Activated T-helper 1 cell treated with anti-CD3 and anti-CD28 coated beads, Interleukin-12 subunit alpha, Interleukin-12 subunit beta, Interleukin-2, Interleukin-4 antibody, amounts not matched to agents 30 ng/mL and 10 ng/mL and 1 ng/mL, durations not matched to agents 14 hours and 24 hours and 36 hours (primary cell): Measurements from ENCODE around the gene PRKCQ. TPM values are rescaled to one million over a fixed set of nuclear protein-coding genes. Genes with fewer than 3 reads are reported as not detected.

Experiments used
- DNase-seq: peaks from one replicate; pipeline ENCODE4 v3.0.0; 2021; ENCODE audit warnings: low spot score
- H3K27ac Mint-ChIP-seq: one replicate; pipeline ENCODE4 v1.8.0; 2021; ENCODE audit warnings: mild to moderate bottlenecking, mixed read lengths
- H3K27me3 Mint-ChIP-seq: one replicate; pipeline ENCODE4 v1.8.0; 2022; ENCODE audit warnings: mild to moderate bottlenecking, moderate library complexity, mixed read lengths; ENCODE audit not compliant: insufficient read depth
- H3K36me3 Mint-ChIP-seq: one replicate; pipeline ENCODE4 v1.8.0; 2021; ENCODE audit warnings: low read depth, mixed read lengths
- H3K4me1 Mint-ChIP-seq: one replicate; pipeline ENCODE4 v1.8.0; 2021; ENCODE audit warnings: low read depth, mixed read lengths
- H3K4me3 Mint-ChIP-seq: one replicate; pipeline ENCODE4 v1.8.0; 2021; ENCODE audit warnings: mild to moderate bottlenecking, moderate library complexity, mixed read lengths
- H3K9me3 Mint-ChIP-seq: one replicate; pipeline ENCODE4 v1.8.0; 2021; ENCODE audit warnings: mixed read lengths
- intact Hi-C: fragments of 100-400 bp; cut with micrococcal nuclease; formaldehyde crosslinking; loops from one replicate; pipeline ENCODE4 v1.15.1; 2024
- total RNA-seq: library from RNA; stranded (reverse); gene quantifications from 2 replicates; pipeline ENCODE4 v1.2.3, GENCODE V29; 2022

The PRKCQ gene
- 45.9 and 50.4 TPM in 2 replicates for total RNA-seq

DNA sequence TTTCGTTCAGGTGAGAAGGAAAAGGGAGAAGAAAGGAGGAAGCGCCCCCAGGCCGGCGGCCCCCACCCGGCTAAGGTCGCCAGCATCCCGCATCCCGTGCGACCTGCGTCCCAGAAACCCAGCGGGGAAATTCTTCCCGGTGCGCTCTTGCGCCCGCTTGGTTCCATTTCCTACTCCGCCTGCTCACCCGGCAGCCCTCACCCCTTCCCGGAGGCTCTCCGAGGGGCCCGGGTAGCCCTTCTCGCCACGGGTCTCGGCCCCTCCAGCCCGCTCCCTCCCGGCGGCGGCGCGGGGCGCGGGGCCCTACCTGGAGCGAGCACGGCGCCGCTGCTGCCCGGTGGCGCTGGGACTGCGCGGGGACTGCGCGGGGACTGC lies at the start of gene PRKCQ:
TSS of gene PRKCQ (minus strand) at position 373 of the 375 bp plus-strand sequence. CDS start 65,141 bp downstream, outside the sequence.
- no peaks in the 10 kb centered on the region for H3K27me3 Mint-ChIP-seq
- peaks cover 50% of the 10 kb centered on the region for H3K36me3 Mint-ChIP-seq
- intact Hi-C loops = loop anchor here (1.0 to 5.0 kb wide), 12 partner anchors 13 to 832 kb away; partner anchors contain the start of genes PFKFB3 and SFMBT2
- no peaks in the 10 kb centered on the region for H3K9me3 Mint-ChIP-seq
- peak within 1 kb of the TSS; percentile 98 for H3K4me3 Mint-ChIP-seq
- peaks cover 77% of the 10 kb centered on the region for H3K4me1 Mint-ChIP-seq
- DNase-seq = no peak
- H3K27ac Mint-ChIP-seq = peak within 1 kb of the TSS; percentile 99

DNA sequence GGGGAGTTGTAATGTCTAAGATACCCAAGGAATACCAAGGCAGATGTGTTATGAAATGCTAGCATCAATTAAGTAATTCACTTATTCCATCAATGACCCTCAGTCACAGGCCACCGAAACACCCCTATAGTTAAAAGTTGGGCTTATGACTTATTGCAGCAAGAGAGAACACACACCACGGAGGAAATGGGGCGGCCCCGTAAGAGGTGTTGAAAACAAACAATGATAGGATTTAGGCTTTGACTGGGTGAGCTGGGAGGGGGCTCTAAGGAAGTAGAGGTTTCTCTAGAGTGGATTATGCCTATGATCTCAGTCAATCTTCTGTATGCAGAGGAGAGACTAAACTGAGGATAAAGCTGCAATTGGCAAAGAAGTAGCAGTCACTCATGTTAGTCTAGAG lies 45.4 kb upstream of the PRKCQ start:
- peaks cover 25% of the 10 kb centered on the region for H3K36me3 Mint-ChIP-seq
- intact Hi-C loops = no loop called here
- no peak overlapping the region for H3K27ac Mint-ChIP-seq
- H3K9me3 Mint-ChIP-seq = no peaks in the 10 kb centered on the region
- no peak for DNase-seq
- peaks cover 29% of the 10 kb centered on the region for H3K4me1 Mint-ChIP-seq
- H3K4me3 Mint-ChIP-seq = no peak overlapping the region
- no peaks in the 10 kb centered on the region for H3K27me3 Mint-ChIP-seq

DNA sequence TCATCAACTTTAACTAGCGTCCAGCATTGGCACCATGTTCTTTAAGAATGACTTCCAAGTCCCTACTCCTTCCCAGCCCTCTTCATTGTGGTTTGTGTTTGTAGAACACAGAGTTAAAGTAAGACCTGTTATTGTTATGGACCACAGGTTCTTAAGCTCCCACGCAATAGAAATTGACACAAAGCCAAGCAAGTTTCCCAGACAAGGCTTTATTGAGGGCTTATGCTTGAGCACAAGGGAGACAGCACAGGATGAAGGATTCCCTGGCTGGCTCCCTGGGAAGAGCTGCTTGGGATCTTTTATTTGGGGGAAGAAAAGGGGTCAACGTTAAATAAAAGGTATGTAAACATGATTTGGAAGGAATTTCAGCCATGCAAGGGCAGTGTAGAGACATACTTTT lies 44.3 kb upstream of the PRKCQ start:
- Mint-ChIP-seq H3K27me3 (no peaks in the 10 kb centered on the region), H3K9me3 (no peaks in the 10 kb centered on the region), H3K4me3 (no peak overlapping the region), H3K36me3 (peaks cover 31% of the 10 kb centered on the region), H3K4me1 (peaks cover 37% of the 10 kb centered on the region), H3K27ac (no peak overlapping the region)
- DNase-seq = no peak
- intact Hi-C loops = no loop called here

DNA sequence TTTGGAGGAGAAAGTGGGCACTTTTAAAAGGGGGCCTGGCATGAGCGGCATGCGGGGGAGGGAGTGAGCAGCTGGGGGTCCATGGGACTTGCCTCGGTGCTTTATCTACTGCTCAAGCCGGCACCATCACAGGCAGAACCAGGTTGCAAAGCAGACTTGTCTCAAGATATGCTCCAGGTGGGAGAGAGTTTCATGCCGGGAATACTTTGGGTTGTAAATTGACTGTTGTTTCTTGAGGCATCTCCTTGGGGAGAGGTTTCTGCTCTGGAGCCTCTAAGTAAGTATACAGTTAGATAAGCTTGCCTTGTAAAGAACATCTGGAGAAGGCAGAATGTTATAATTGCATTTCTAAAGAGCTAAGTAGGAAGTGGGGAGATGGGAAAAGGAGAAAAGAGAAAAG lies 42.8 kb upstream of the PRKCQ start:
- intact Hi-C loops = no loop called here
- peaks cover 35% of the 10 kb centered on the region for H3K36me3 Mint-ChIP-seq
- H3K27me3 Mint-ChIP-seq = no peaks in the 10 kb centered on the region
- H3K4me3 Mint-ChIP-seq = no peak overlapping the region
- no peaks in the 10 kb centered on the region for H3K9me3 Mint-ChIP-seq
- DNase-seq = no peak
- H3K27ac Mint-ChIP-seq = no peak overlapping the region
- H3K4me1 Mint-ChIP-seq = peaks cover 43% of the 10 kb centered on the region

DNA sequence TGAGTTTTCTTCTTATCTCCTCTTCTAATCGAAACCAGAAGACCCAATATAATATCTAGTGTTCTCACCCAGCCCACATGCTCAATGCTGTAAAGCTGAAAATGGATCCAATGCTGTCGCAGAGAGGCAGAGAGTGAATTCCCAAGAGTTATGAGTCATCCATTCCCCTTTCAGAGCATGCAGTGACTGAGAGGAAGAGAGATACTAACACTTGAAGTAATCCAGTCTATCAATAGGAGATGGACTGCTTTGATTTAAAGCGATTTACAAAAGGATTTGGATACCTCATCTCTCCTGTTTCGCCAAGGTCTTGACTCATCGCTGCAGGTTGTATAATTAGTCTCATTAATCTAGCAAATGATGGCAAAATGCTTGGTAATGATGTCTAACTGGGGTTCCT lies 41.5 kb upstream of the PRKCQ start:
- no peak for DNase-seq
- no peak overlapping the region for H3K27ac Mint-ChIP-seq
- peaks cover 48% of the 10 kb centered on the region for H3K4me1 Mint-ChIP-seq
- H3K4me3 Mint-ChIP-seq = peak overlapping the region; percentile 16
- intact Hi-C loops = no loop called here
- H3K27me3 Mint-ChIP-seq = no peaks in the 10 kb centered on the region
- H3K9me3 Mint-ChIP-seq = no peaks in the 10 kb centered on the region
- H3K36me3 Mint-ChIP-seq = peaks cover 36% of the 10 kb centered on the region

DNA sequence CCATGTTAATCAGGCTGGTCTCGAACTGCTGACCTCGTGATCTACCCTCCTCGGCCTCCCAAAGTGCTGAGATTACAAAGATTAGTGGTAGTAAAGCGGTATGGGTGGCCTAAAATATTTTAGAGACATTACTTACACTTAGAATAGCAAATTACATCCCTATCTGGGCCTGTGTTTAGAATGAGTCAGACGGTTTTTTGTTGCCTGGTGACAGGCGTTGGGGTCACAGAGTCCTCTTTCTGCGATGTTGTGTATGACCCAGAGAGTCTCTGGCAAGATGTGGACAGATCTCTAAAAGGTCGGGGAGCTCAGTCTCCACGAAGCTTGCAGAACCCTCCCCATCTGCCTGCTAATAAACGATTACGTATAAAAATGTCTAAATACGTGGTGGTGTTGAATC lies 39.6 kb upstream of the PRKCQ start:
- no peak for DNase-seq
- Mint-ChIP-seq H3K27ac (no peak overlapping the region), H3K4me3 (no peak overlapping the region), H3K4me1 (peaks cover 60% of the 10 kb centered on the region), H3K27me3 (no peaks in the 10 kb centered on the region), H3K9me3 (peaks cover 5% of the 10 kb centered on the region), H3K36me3 (peaks cover 44% of the 10 kb centered on the region)
- intact Hi-C loops = no loop called here

DNA sequence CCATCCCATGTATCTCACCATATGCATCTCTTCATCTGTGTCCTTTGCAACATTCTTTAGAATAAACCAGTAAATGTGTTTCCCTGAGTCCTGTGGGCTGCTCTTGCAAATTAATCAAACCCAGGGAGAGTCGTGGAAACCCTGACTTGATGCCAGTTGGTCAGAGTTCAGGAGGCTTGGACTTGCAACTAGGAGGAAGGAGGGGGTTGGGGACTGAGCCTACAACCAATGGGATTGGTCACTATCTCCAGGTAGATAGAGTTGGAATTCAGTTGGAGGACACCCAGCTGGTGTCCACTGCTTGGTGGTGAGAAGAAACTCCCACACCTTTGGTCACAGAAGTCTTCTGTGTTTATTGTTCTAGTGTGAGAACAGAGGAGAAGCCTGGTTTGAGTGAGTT lies 38.3 kb upstream of the PRKCQ start:
- Mint-ChIP-seq H3K27me3 (no peaks in the 10 kb centered on the region), H3K4me1 (peaks cover 67% of the 10 kb centered on the region), H3K36me3 (peaks cover 49% of the 10 kb centered on the region), H3K4me3 (no peak overlapping the region), H3K27ac (peak overlapping the region; percentile 91), H3K9me3 (peaks cover 13% of the 10 kb centered on the region)
- DNase-seq = no peak
- intact Hi-C loops = no loop called here

DNA sequence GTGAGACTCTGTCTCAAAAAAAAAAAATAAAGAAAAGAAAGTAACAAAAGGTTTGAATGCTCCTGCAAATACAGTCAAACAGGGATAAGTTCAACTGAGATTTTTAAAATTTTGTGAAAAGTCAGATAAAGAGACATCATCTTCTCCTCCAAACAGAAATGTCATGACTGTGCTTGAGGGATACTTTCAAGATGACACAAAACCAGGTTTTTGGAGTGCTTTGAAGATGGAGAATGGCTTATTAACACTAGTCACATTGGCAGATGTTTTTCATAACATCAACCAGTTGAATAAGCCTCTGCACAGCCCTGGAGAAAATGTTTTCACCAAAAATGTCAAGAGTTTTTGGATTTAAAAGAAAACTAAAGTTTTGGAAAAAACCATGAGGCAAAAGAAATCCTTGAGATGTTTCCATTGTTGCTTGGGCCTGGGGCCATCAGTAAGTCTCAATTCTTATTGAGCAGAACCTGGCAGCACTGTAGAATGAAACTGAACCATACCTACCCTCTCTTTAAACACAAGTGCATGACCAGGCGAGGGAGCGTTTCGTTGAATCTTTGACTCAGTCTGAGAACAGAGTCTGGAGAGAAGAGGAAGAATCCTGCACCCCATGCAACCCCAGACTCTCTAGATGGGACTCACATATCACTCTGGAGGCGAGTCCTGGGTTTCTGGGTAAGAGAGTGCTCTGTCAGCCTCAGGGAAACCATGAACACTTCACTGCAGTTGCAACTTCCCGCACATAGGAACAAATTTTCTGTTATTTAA lies 37.4 kb upstream of the PRKCQ start:
- Mint-ChIP-seq H3K9me3 (peaks cover 18% of the 10 kb centered on the region), H3K27me3 (no peaks in the 10 kb centered on the region), H3K36me3 (peaks cover 49% of the 10 kb centered on the region), H3K4me1 (peaks cover 74% of the 10 kb centered on the region), H3K4me3 (peak overlapping the region; percentile 43), H3K27ac (peak overlapping the region; percentile 91)
- intact Hi-C loops = no loop called here
- no peak for DNase-seq

DNA sequence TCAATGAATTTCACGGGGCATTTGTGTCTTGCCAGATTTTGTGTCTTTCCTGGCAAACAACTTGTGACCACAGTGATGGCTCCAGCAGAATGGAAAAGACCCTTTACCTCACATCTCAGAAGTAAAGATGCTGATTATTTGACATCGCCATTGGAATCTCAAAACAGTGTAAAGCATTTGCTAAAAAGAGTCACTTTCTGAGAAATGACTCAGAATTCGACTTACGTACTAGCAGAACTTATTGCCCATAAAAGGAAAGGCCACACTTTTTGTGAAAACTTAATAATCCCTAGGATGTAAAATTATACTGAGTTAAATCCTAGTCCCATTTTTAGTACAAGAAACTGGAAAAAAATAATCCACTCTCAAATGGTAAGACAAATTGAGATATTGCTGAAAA lies 35.9 kb upstream of the PRKCQ start:
- Mint-ChIP-seq H3K27me3 (no peaks in the 10 kb centered on the region), H3K36me3 (peaks cover 43% of the 10 kb centered on the region), H3K4me1 (peaks cover 79% of the 10 kb centered on the region), H3K4me3 (peak overlapping the region; percentile 11), H3K27ac (peak overlapping the region; percentile 27), H3K9me3 (peaks cover 18% of the 10 kb centered on the region)
- DNase-seq = no peak
- intact Hi-C loops = loop anchor here (1.0 kb wide), 1 partner anchor 9 kb away; no protein-coding TSS in a partner anchor

DNA sequence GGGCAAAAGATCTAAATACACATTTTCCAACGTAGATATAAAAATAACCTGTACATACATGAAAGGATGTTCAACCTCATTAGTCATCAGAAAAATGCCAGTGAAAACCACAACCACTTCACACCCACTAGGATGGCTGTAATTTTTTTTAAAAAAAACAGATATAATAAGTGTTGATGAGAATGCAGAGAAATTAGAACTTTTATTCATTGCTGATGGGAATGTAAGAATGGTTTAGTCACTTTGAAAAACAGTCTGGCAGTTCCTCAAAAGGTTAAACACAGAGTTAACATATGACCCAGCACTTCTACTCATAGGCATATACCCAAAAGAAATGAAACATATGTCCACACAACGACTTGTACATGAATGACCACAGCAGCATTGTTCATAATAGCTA lies 32.3 kb upstream of the PRKCQ start:
- DNase-seq = no peak
- Mint-ChIP-seq H3K4me3 (peak overlapping the region; percentile 45), H3K4me1 (peaks cover 89% of the 10 kb centered on the region), H3K27ac (peak overlapping the region; percentile 83), H3K27me3 (no peaks in the 10 kb centered on the region), H3K36me3 (peaks cover 52% of the 10 kb centered on the region), H3K9me3 (peaks cover 28% of the 10 kb centered on the region)
- intact Hi-C loops = loop anchor here (1.0 to 2.0 kb wide), 6 partner anchors 20 to 70 kb away; no protein-coding TSS in a partner anchor

DNA sequence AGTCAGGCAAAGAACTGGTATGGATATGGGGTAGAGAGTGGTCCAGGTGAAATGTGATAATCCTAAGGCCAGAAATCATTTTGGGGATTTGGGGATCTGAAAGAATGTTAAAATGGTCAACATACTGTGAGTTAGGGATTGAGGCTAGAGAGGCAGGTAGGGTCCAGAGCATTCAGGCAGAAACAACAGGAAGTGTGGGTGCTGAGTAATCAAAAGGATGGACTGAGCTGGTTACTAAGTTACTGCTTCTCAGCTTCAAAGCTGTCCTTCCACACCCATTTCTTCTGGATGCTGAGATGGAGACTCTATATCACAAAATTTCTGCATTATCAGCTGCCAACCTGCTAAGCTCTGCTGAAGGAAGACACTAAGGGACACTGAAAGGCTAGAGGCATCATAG lies 30.6 kb upstream of the PRKCQ start:
- H3K4me3 Mint-ChIP-seq = peak overlapping the region; percentile 12
- peak overlapping the region; percentile 74 for H3K27ac Mint-ChIP-seq
- H3K4me1 Mint-ChIP-seq = peaks cover 87% of the 10 kb centered on the region
- no peak for DNase-seq
- H3K9me3 Mint-ChIP-seq = peaks cover 28% of the 10 kb centered on the region
- H3K36me3 Mint-ChIP-seq = peaks cover 56% of the 10 kb centered on the region
- intact Hi-C loops = loop anchor here (1.0 kb wide), 1 partner anchor 10 kb away; no protein-coding TSS in a partner anchor
- no peaks in the 10 kb centered on the region for H3K27me3 Mint-ChIP-seq

DNA sequence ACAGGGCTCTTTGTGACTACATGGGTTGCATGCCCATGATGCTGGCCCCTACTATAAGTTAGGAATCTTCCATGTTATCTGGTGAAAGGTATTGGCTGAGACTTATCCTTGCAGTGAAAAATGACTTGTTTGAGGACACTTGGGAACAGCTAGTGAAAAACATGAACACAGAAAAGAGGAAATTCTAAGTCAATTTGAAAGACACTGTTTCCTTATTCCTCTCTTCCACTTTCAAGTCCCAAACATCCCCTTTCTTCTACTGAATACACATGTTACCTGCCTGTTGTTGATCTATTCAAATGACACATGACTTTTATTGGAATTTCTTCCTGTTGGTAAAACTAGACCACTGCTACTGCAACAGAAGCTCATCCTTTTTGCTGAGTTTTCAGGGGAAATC lies 29.5 kb upstream of the PRKCQ start:
- H3K36me3 Mint-ChIP-seq = peaks cover 56% of the 10 kb centered on the region
- intact Hi-C loops = loop anchor here (1.0 kb wide), 1 partner anchor 9 kb away; no protein-coding TSS in a partner anchor

DNA sequence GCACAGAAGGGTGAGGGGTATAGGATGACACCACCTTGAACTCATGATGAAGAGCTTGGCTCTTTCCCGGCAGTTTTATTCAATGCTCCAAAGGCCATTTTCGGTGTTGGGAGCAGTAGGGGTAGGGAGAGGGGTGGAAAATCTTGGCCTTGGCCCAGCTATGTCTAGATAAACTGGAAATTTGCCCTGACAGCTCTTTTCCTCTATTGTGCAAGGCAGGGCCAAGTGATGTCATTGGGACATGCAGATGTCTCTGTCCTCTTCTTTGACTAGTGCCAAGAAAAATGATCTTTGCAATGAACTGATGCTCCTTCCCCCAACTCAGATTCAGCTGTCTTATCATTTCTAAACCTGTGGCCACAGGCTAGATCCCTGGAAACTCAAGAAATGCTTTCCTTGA lies 27.7 kb upstream of the PRKCQ start:
- Mint-ChIP-seq H3K27ac (peak overlapping the region; percentile 69), H3K9me3 (peaks cover 10% of the 10 kb centered on the region), H3K4me1 (peaks cover 91% of the 10 kb centered on the region), H3K4me3 (no peak overlapping the region), H3K27me3 (no peaks in the 10 kb centered on the region), H3K36me3 (peaks cover 48% of the 10 kb centered on the region)
- intact Hi-C loops = loop anchor here (1.0 kb wide), 1 partner anchor 9 kb away; no protein-coding TSS in a partner anchor
- DNase-seq = no peak

More for the DNA sequence above, 29.5 kb upstream of the PRKCQ start:
- DNase-seq = no peak
- Mint-ChIP-seq H3K27ac (peak overlapping the region; percentile 57), H3K27me3 (no peaks in the 10 kb centered on the region), H3K4me1 (peaks cover 83% of the 10 kb centered on the region), H3K9me3 (peaks cover 23% of the 10 kb centered on the region), H3K4me3 (no peak overlapping the region)
